OCI-LY1 (cell line): Measurements from ENCODE around the gene TERT.

Source experiments
- EZH2 ChIP-seq: fragments of 200-600 bp; sonication (generic), shearing (Covaris generic); IDR thresholded peaks from 2 replicates; pipeline ENCODE4 v1.8.0; 2017; ENCODE audit warnings: borderline replicate concordance, mixed run types, mild to moderate bottlenecking, antibody characterized with exemption, low read length, moderate library complexity, mixed read lengths
- TF ChIP-seq, protein P1 (sequence below): fragments of 200-600 bp; sonication (generic), shearing (Covaris generic); IDR thresholded peaks from 2 replicates; pipeline ENCODE4 v1.5.1; 2017; ENCODE audit warnings: mild to moderate bottlenecking, antibody characterized with exemption, low read length, moderate library complexity, mixed read lengths

DNA sequence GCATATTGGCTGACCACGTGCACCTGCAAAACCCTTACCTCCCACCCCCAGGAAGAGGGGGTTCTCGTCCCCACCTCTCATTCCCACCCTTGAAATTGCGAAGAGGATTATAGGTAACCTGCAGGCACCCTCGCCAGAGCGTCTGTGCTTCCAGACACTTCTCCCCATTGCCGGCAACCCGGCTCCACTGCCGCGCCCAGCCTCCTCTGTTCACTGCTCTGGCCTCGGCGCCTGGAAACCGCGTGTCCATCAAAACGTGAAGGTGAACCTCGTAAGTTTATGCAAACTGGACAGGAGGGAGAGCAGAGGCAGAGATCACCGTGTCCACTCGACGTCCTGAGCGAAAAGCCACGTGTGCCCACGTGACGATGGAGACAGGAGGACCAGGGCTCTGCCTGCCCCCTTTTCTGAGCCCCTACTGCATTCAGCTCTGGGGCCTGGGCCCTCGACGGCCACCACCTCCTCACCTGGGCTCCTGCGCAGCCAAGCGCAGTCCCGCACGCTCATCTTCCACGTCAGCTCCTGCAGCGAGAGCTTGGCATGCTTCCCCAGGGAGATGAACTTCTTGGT lies 1.9 kb downstream of the TERT start:
- TF ChIP-seq, protein P1, sequence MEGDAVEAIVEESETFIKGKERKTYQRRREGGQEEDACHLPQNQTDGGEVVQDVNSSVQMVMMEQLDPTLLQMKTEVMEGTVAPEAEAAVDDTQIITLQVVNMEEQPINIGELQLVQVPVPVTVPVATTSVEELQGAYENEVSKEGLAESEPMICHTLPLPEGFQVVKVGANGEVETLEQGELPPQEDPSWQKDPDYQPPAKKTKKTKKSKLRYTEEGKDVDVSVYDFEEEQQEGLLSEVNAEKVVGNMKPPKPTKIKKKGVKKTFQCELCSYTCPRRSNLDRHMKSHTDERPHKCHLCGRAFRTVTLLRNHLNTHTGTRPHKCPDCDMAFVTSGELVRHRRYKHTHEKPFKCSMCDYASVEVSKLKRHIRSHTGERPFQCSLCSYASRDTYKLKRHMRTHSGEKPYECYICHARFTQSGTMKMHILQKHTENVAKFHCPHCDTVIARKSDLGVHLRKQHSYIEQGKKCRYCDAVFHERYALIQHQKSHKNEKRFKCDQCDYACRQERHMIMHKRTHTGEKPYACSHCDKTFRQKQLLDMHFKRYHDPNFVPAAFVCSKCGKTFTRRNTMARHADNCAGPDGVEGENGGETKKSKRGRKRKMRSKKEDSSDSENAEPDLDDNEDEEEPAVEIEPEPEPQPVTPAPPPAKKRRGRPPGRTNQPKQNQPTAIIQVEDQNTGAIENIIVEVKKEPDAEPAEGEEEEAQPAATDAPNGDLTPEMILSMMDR = no peak
- TF ChIP-seq EZH2 = no peak
